Neural progenitor cell (in vitro differentiated cells): ENCODE measurements around the gene S100A3. TPM values are rescaled to one million over a fixed set of nuclear protein-coding genes. Genes with fewer than 3 reads are reported as not detected.
A peak's percentile ranks its signal among the peaks of the same experiment; 100 is the strongest.

ENCODE experiments used
- DNase-seq: peaks from one replicate; pipeline ENCODE4 v3.0.0-alpha.2; 2016; ENCODE audit warnings: low spot score
- H2AFZ ChIP-seq: fragments of 200-600 bp; sonication (generic); replicated peaks from 2 replicates; pipeline ENCODE4 v1.6.1; 2016; ENCODE audit warnings: antibody characterized with exemption
- H3F3A ChIP-seq: fragments of 200-600 bp; sonication (generic); 2 replicates; pipeline ENCODE4 v1.6.1; 2016; ENCODE audit warnings: antibody characterized with exemption, low read depth
- H3K27ac ChIP-seq: fragments of 200-600 bp; sonication (generic); 2 replicates; pipeline ENCODE4 v1.5.1; 2016; ENCODE audit warnings: mild to moderate bottlenecking
- H3K27me3 ChIP-seq: fragments of 200-600 bp; sonication (generic); 2 replicates; pipeline ENCODE4 v1.6.1; 2016; ENCODE audit warnings: mild to moderate bottlenecking, moderate library complexity
- H3K36me3 ChIP-seq: fragments of 200-600 bp; sonication (generic); 2 replicates; pipeline ENCODE4 v1.5.1; 2016
- H3K4me1 ChIP-seq: fragments of 200-600 bp; sonication (generic); 2 replicates; pipeline ENCODE4 v1.6.1; 2016; ENCODE audit warnings: mixed run types
- H3K4me2 ChIP-seq: fragments of 200-600 bp; sonication (generic); 2 replicates; pipeline ENCODE4 v1.6.1; 2016
- H3K4me3 ChIP-seq: fragments of 200-600 bp; sonication (generic); 2 replicates; pipeline ENCODE4 v1.5.1; 2016
- H3K79me2 ChIP-seq: fragments of 200-600 bp; sonication (generic); 2 replicates; pipeline ENCODE4 v1.6.1; 2016; ENCODE audit warnings: low read depth
- H3K9ac ChIP-seq: fragments of 200-600 bp; sonication (generic); 2 replicates; pipeline ENCODE4 v1.6.1; 2016
- H3K9me3 ChIP-seq: fragments of 200-600 bp; sonication (generic); 2 replicates; pipeline ENCODE4 v1.5.1; 2016; ENCODE audit warnings: low read depth
- H4K20me1 ChIP-seq: fragments of 200-600 bp; sonication (generic); 2 replicates; pipeline ENCODE4 v1.6.1; 2016; ENCODE audit warnings: low read depth
- H3K27ac Mint-ChIP-seq: 3 replicates; pipeline ENCODE4 v1.8.0; 2021; ENCODE audit warnings: mixed read lengths
- H3K27me3 Mint-ChIP-seq: 2 replicates; pipeline ENCODE4 v1.8.0; 2022; ENCODE audit warnings: low read depth, mild to moderate bottlenecking, inconsistent platforms, moderate library complexity, mixed read lengths; ENCODE audit not compliant: insufficient read depth
- H3K36me3 Mint-ChIP-seq: 3 replicates; pipeline ENCODE4 v1.8.0; 2021; ENCODE audit warnings: mixed read lengths
- H3K4me1 Mint-ChIP-seq: 3 replicates; pipeline ENCODE4 v1.8.0; 2021; ENCODE audit warnings: mixed read lengths
- H3K4me3 Mint-ChIP-seq: 3 replicates; pipeline ENCODE4 v1.8.0; 2021; ENCODE audit warnings: mild to moderate bottlenecking, moderate library complexity, mixed read lengths
- H3K9me3 Mint-ChIP-seq: 3 replicates; pipeline ENCODE4 v1.8.0; 2020; ENCODE audit warnings: mixed read lengths
- EZH2 ChIP-seq: fragments of 200-600 bp; sonication (generic); IDR thresholded peaks from 2 replicates; pipeline ENCODE4 v1.6.1; 2017; ENCODE audit warnings: antibody characterized with exemption, mild to moderate bottlenecking, moderate library complexity
- EZH2phosphoT487 ChIP-seq: fragments of 200-600 bp; sonication (generic); IDR thresholded peaks from 2 replicates; pipeline ENCODE4 v1.6.1; 2017; ENCODE audit warnings: antibody characterized with exemption
- total RNA-seq: library from RNA; depleted of rRNA; stranded (reverse); fragments of >200 nt; gene quantifications from 2 replicates; pipeline ENCODE4 v1.2.3, GENCODE V29; 2015; ENCODE audit warnings: low replicate concordance
- TF ChIP-seq, protein P1 (sequence below): fragments of 200-600 bp; sonication (generic); IDR thresholded peaks from 2 replicates; pipeline ENCODE4 v1.5.1; 2017; ENCODE audit warnings: antibody characterized with exemption, mild to moderate bottlenecking

Gene S100A3
- total RNA-seq, 1 donor from 2014 or later, result not detected

GRCh38 chr1:153541641-153542590 is 7.1 kb downstream of the S100A3 start:
- H3K36me3 Mint-ChIP-seq, result no peaks in the 10 kb centered on the region
- H3K27ac Mint-ChIP-seq, result peak overlapping the region; percentile 42

DNA sequence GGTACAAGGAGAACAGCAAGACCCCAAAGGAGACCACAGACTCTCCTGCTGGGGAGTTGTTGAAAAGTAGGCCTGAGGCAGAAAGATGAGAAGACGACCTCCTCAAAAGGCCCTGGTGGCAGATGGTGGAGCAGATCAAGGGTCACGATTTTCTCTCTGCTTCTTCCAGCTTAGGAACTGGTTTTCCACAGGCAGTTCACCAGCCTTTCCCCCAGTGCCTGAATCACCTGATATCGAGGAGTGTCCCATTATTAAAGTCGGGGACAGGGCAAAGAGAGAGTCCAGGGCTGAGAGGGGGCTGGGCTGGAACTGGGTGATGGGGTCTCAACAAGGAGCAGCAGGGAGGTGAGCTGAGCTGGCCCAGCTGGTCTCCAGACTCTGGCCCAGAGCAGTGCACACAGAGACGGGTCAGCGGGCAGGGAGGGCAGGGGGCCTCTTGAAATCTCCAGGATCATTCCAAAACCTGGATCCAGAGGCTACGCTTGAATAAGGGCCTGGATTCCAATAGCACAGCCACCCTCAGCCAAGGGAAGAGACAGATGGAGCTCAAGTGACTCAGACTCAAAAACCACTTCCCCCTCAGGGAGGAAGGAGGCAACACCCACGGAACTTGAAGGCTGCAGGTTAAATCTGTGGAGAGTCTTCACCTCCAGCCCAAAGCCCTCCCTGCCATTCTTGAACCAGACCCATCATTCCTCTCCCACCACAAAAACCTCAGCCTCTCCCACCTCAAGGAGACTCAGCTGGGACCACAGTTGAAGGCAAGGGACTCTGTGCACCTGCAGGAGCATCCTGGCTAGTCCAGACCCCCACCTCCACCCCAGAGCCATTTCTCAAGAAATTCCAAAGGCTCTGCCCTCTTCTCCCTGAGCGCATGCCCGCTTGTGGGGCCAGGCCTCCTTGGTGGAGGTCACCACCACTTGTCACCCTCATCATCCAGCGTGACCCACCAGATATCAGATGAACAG is 8.4 kb downstream of the S100A3 start, which contains the start of gene S100A5:
S100A5 (minus strand) TSS at position 541 of the 968 bp plus-strand sequence. CDS start 743 bp downstream, outside the sequence.
- H3K27me3 Mint-ChIP-seq, result peaks cover 10% of the 10 kb centered on the region
- no peaks in the 10 kb centered on the region for H3K9me3 ChIP-seq
- no peak within 1 kb of the TSS for H3K4me3 Mint-ChIP-seq
- no peak within 1 kb of the TSS for H3K27ac ChIP-seq
- H3K4me3 ChIP-seq, result no peak within 1 kb of the TSS
- H2AFZ ChIP-seq, result no peak within 1 kb of the TSS
- peaks cover 45% of the 10 kb centered on the region for H3K4me1 Mint-ChIP-seq
- H4K20me1 ChIP-seq, result no peaks in the 10 kb centered on the region
- peaks cover 4% of the 10 kb centered on the region for H3F3A ChIP-seq
- H3K4me2 ChIP-seq, result no peak within 1 kb of the TSS
- DNase-seq, result peak; percentile 1
- H3K36me3 ChIP-seq, result no peaks in the 10 kb centered on the region
- H3K9ac ChIP-seq, result no peak within 1 kb of the TSS
- TF ChIP-seq, protein P1, sequence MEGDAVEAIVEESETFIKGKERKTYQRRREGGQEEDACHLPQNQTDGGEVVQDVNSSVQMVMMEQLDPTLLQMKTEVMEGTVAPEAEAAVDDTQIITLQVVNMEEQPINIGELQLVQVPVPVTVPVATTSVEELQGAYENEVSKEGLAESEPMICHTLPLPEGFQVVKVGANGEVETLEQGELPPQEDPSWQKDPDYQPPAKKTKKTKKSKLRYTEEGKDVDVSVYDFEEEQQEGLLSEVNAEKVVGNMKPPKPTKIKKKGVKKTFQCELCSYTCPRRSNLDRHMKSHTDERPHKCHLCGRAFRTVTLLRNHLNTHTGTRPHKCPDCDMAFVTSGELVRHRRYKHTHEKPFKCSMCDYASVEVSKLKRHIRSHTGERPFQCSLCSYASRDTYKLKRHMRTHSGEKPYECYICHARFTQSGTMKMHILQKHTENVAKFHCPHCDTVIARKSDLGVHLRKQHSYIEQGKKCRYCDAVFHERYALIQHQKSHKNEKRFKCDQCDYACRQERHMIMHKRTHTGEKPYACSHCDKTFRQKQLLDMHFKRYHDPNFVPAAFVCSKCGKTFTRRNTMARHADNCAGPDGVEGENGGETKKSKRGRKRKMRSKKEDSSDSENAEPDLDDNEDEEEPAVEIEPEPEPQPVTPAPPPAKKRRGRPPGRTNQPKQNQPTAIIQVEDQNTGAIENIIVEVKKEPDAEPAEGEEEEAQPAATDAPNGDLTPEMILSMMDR, result no peak
- no peak for TF ChIP-seq EZH2phosphoT487
- no peak for TF ChIP-seq EZH2
- H3K36me3 Mint-ChIP-seq, result no peaks in the 10 kb centered on the region
- peaks cover 18% of the 10 kb centered on the region for H3K4me1 ChIP-seq
- H3K9me3 Mint-ChIP-seq, result peaks cover 5% of the 10 kb centered on the region
- no peaks in the 10 kb centered on the region for H3K27me3 ChIP-seq
- peak within 1 kb of the TSS; percentile 16 for H3K27ac Mint-ChIP-seq
- H3K79me2 ChIP-seq, result no peaks in the 10 kb centered on the region

More at GRCh38 chr1:153541641-153542590, 7.1 kb downstream of the S100A3 start:
- DNase-seq, result no peak
- H2AFZ ChIP-seq, result no peak overlapping the region
- H3K9me3 ChIP-seq, result no peaks in the 10 kb centered on the region
- TF ChIP-seq, protein P1, result no peak
- Mint-ChIP-seq H3K4me1 (peaks cover 54% of the 10 kb centered on the region), H3K4me3 (no peak overlapping the region), H3K27me3 (peaks cover 12% of the 10 kb centered on the region), H3K9me3 (peaks cover 4% of the 10 kb centered on the region)
- H4K20me1 ChIP-seq, result no peaks in the 10 kb centered on the region
- H3K27me3 ChIP-seq, result no peaks in the 10 kb centered on the region
- H3K9ac ChIP-seq, result no peak overlapping the region
- no peak overlapping the region for H3K4me3 ChIP-seq
- H3K79me2 ChIP-seq, result no peaks in the 10 kb centered on the region
- no peak overlapping the region for H3K4me2 ChIP-seq
- H3K36me3 ChIP-seq, result no peaks in the 10 kb centered on the region
- H3F3A ChIP-seq, result peaks cover 4% of the 10 kb centered on the region
- no peak overlapping the region for H3K27ac ChIP-seq
- peaks cover 28% of the 10 kb centered on the region for H3K4me1 ChIP-seq

DNA sequence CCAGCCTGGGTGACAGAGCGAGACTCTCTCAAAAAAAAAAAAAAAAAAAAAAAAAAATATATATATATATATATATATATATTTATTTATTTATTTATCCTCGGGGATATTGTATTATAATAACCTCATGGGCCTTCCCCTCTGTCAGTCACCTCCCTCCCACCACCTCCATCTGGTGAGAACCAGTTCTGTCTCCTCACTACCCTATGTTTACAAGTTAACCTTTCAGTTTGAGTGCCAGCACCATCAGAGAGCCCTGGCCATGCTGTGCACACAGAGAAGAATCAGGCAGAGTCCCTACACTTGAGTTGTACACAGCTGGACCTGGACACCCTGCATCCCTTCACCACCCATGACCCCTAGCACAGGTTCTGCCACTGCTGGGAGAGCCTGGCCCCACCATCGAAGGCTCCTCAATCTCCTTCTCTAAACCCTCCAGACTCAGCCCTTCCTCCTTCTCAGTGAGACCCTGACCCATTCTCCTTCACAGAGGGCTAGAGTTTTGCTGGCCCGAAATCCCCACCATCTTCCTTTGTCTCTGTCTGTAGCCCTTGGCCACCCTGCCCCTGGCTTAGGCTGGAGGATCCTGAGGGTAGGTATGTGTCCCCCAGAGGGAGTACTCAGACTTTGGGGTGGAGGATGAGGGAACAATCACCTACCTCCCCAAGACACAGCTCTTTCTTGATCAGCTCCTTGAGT is 9.5 kb downstream of the S100A3 start:
- no peak overlapping the region for H3K4me3 ChIP-seq
- TF ChIP-seq EZH2 (no peak), EZH2phosphoT487 (no peak)
- TF ChIP-seq, protein P1, result no peak
- H3K27ac ChIP-seq, result no peak overlapping the region
- Mint-ChIP-seq H3K4me1 (peaks cover 36% of the 10 kb centered on the region), H3K36me3 (no peaks in the 10 kb centered on the region), H3K4me3 (peak overlapping the region; percentile 9), H3K27ac (peak overlapping the region; percentile 52), H3K9me3 (peaks cover 5% of the 10 kb centered on the region), H3K27me3 (peaks cover 9% of the 10 kb centered on the region)
- H3F3A ChIP-seq, result peaks cover 4% of the 10 kb centered on the region
- H3K4me1 ChIP-seq, result peaks cover 8% of the 10 kb centered on the region
- H2AFZ ChIP-seq, result no peak overlapping the region
- H3K36me3 ChIP-seq, result no peaks in the 10 kb centered on the region
- no peak overlapping the region for H3K4me2 ChIP-seq
- no peaks in the 10 kb centered on the region for H4K20me1 ChIP-seq
- no peaks in the 10 kb centered on the region for H3K79me2 ChIP-seq
- H3K27me3 ChIP-seq, result no peaks in the 10 kb centered on the region
- no peak overlapping the region for H3K9ac ChIP-seq
- no peaks in the 10 kb centered on the region for H3K9me3 ChIP-seq
- no peak for DNase-seq
